H1 (cell line): ENCODE results near the gene TBC1D2. TPM values are rescaled to one million over a fixed set of nuclear protein-coding genes. Genes with fewer than 3 reads are reported as not detected.
A peak's percentile ranks its signal among the peaks of the same experiment; 100 is the strongest.

ENCODE experiments used
- CTCF ChIA-PET: fragments of 300-600 bp; sonication (Branson Sonifier 250); formaldehyde crosslinking; loops from one replicate; lab custom pipeline; 2021; ENCODE audit not compliant: partially characterized antibody; lab: Charles Lee
- POLR2A ChIA-PET: fragments of 300-600 bp; sonication (Branson Sonifier 250); formaldehyde crosslinking; loops from one replicate; lab custom pipeline; 2021; ENCODE audit warnings: inconsistent platforms; ENCODE audit not compliant: partially characterized antibody; lab: Charles Lee
- DNase-seq, 2 experiments: peaks; one replicate each; pipeline versions ENCODE4 v3.0.0 to v3.0.0-alpha.2; 2010 to 2022; ENCODE audit warnings: low spot score in 2 of 2, low read depth in 1 of 2, mixed read lengths in 1 of 2
- FAIRE-seq: peaks from 2 replicates; lab custom pipeline; 2011; peaks lifted over from hg19 to GRCh38; lab: Jason Lieb, UNC
- H2AFZ ChIP-seq: 2 replicates; pipeline ENCODE4 v1.8.1; 2012; ENCODE audit warnings: low read length, inconsistent platforms
- H2AK5ac ChIP-seq: 2 replicates; pipeline ENCODE4 v1.6.1; 2013; ENCODE audit warnings: low read depth, low read length
- H2BK120ac ChIP-seq: replicated peaks from 2 replicates; pipeline ENCODE3; 2013; ENCODE audit warnings: low read depth, low read length, inconsistent platforms
- H2BK12ac ChIP-seq: 2 replicates; pipeline ENCODE4 v1.6.1; 2013; ENCODE audit warnings: low read depth, low read length
- H2BK15ac ChIP-seq: 2 replicates; pipeline ENCODE4 v1.6.1; 2013; ENCODE audit warnings: low read length
- H2BK20ac ChIP-seq: 2 replicates; pipeline ENCODE4 v1.6.1; 2013; ENCODE audit warnings: low read length
- H2BK5ac ChIP-seq: 2 replicates; pipeline ENCODE4 v1.6.1; 2013; ENCODE audit warnings: low read depth, low read length
- H3K14ac ChIP-seq: 2 replicates; pipeline ENCODE4 v1.6.1; 2013; ENCODE audit warnings: inconsistent platforms; ENCODE audit not compliant: insufficient read length
- H3K18ac ChIP-seq: 2 replicates; pipeline ENCODE4 v1.6.1; 2013; ENCODE audit warnings: low read length; ENCODE audit errors: extremely low read depth
- H3K23ac ChIP-seq: 2 replicates; pipeline ENCODE4 v1.6.1; 2013; ENCODE audit warnings: inconsistent platforms; ENCODE audit not compliant: insufficient read length
- H3K23me2 ChIP-seq: 2 replicates; pipeline ENCODE4 v1.6.1; 2013; ENCODE audit warnings: low read depth, low read length
- H3K27ac ChIP-seq: 2 replicates; pipeline ENCODE4 v1.6.1; 2011; ENCODE audit warnings: low read depth, low read length, inconsistent platforms
- H3K27me3 ChIP-seq, 4 experiments: replicated peaks in 1 of 4; 1 replicate in 1 of 4; 2 replicates in 3 of 4; pipeline versions ENCODE4 v1.6.1 to v1.8.1; 2011 to 2013; ENCODE audit warnings: low read length in 3 of 4, mild to moderate bottlenecking in 3 of 4, inconsistent platforms in 2 of 4, mixed read lengths in 2 of 4, moderate library complexity in 1 of 4; ENCODE audit not compliant: control insufficient read depth in 3 of 4, insufficient read depth in 3 of 4; ENCODE audit errors: extremely low read depth in 1 of 4
- H3K36me3 ChIP-seq, 4 experiments: 2 replicates each; pipeline versions ENCODE4 v1.6.1 to v1.8.1; 2011 to 2013; ENCODE audit warnings: mild to moderate bottlenecking in 4 of 4, low read length in 3 of 4, moderate library complexity in 2 of 4, control low read depth in 1 of 4, inconsistent platforms in 1 of 4; ENCODE audit not compliant: insufficient read depth in 4 of 4, control insufficient read depth in 2 of 4
- H3K4ac ChIP-seq: replicated peaks from 2 replicates; pipeline ENCODE3; 2013; ENCODE audit warnings: low read length, low read depth, mixed read lengths, inconsistent platforms; ENCODE audit not compliant: insufficient read length
- H3K4me1 ChIP-seq, 4 experiments: replicated peaks in 1 of 4; 1 replicate in 1 of 4; 2 replicates in 3 of 4; pipeline versions ENCODE4 v1.6.1 to v1.8.1; 2011 to 2013; ENCODE audit warnings: low read length in 3 of 4, inconsistent platforms in 2 of 4, mixed read lengths in 1 of 4; ENCODE audit not compliant: insufficient read depth in 4 of 4, control insufficient read depth in 3 of 4
- H3K4me2 ChIP-seq, 2 experiments: 2 replicates each; pipeline versions ENCODE4 v1.6.1 to v1.8.1; 2011 to 2013; ENCODE audit warnings: low read depth in 2 of 2, low read length in 2 of 2, control low read depth in 1 of 2, inconsistent platforms in 1 of 2, mild to moderate bottlenecking in 1 of 2; ENCODE audit not compliant: insufficient read depth in 1 of 2
- H3K4me3 ChIP-seq, 4 experiments: fragments of 200-600, 300-600 bp in 1 of 4; sonication (generic), shearing (Covaris generic), sonication (Bioruptor Twin) in 1 of 4; 2 replicates each; pipeline versions ENCODE4 v1.5.1 to v1.8.1; 2011 to 2016; ENCODE audit warnings: low read length in 4 of 4, low read depth in 3 of 4, control low read depth in 2 of 4, inconsistent platforms in 2 of 4, mild to moderate bottlenecking in 2 of 4, mixed read lengths in 1 of 4, moderate library complexity in 1 of 4; ENCODE audit not compliant: insufficient read depth in 2 of 4; ENCODE audit errors: extremely low read depth in 1 of 4
- H3K56ac ChIP-seq: replicated peaks from 2 replicates; pipeline ENCODE3; 2013; ENCODE audit warnings: low read depth, mild to moderate bottlenecking, mixed read lengths, low read length, inconsistent platforms; ENCODE audit not compliant: insufficient read length
- H3K79me1 ChIP-seq: 2 replicates; pipeline ENCODE4 v1.6.1; 2013; ENCODE audit warnings: low read depth, low read length, control low read depth
- H3K79me2 ChIP-seq, 2 experiments: 2 replicates each; pipeline versions ENCODE4 v1.6.1 to v1.8.1; 2012 to 2013; ENCODE audit warnings: low read length in 2 of 2, mild to moderate bottlenecking in 2 of 2, inconsistent platforms in 1 of 2; ENCODE audit not compliant: insufficient read depth in 2 of 2, control insufficient read depth in 1 of 2
- H3K9ac ChIP-seq, 4 experiments: replicated peaks in 1 of 4; 1 replicate in 1 of 4; 2 replicates in 3 of 4; pipeline versions ENCODE4 v1.6.1 to v1.8.1; 2011 to 2013; ENCODE audit warnings: low read depth in 3 of 4, low read length in 3 of 4, control low read depth in 2 of 4, mild to moderate bottlenecking in 2 of 4, moderate library complexity in 2 of 4, inconsistent platforms in 1 of 4; ENCODE audit errors: extremely low read depth in 1 of 4
- H3K9me3 ChIP-seq, 2 experiments: 2 replicates each; pipeline versions ENCODE4 v1.6.1 to v1.8.1; 2012 to 2013; ENCODE audit warnings: mild to moderate bottlenecking in 2 of 2, moderate library complexity in 2 of 2, control low read depth in 1 of 2, inconsistent platforms in 1 of 2, low read depth in 1 of 2, low read length in 1 of 2, mixed read lengths in 1 of 2; ENCODE audit not compliant: insufficient read depth in 2 of 2
- H4K20me1 ChIP-seq, 2 experiments: replicated peaks in 1 of 2; 2 replicates each; pipeline versions ENCODE3 to v1.8.1; 2011 to 2013; ENCODE audit warnings: inconsistent platforms in 2 of 2, low read length in 2 of 2, mild to moderate bottlenecking in 1 of 2; ENCODE audit not compliant: insufficient read depth in 2 of 2, control insufficient read depth in 1 of 2
- H4K5ac ChIP-seq: 2 replicates; pipeline ENCODE4 v1.6.1; 2013; ENCODE audit warnings: low read length, low read depth, mixed read lengths, inconsistent platforms; ENCODE audit not compliant: insufficient read length
- H4K8ac ChIP-seq: 2 replicates; pipeline ENCODE4 v1.8.0; 2013; ENCODE audit warnings: mild to moderate bottlenecking, moderate library complexity, low read length, inconsistent platforms; ENCODE audit not compliant: insufficient read depth; ENCODE audit errors: extremely low read depth
- H4K91ac ChIP-seq: replicated peaks from 2 replicates; pipeline ENCODE3; 2013; ENCODE audit warnings: low read length, mixed read lengths, inconsistent platforms; ENCODE audit not compliant: insufficient read length
- ASH2L ChIP-seq: fragments of 200-600, 300-600 bp; sonication (generic); IDR thresholded peaks from one replicate; pipeline ENCODE4 v1.7.1; 2017; ENCODE audit warnings: low read length
- CEBPB ChIP-seq: IDR thresholded peaks from 2 replicates; pipeline ENCODE4 v1.6.1; 2012; ENCODE audit warnings: low read depth, low read length
- CHD1 ChIP-seq: IDR thresholded peaks from 2 replicates; pipeline ENCODE4 v1.6.1; 2012; ENCODE audit warnings: low read depth, low read length, improper control_type of control experiment
- FOSL1 ChIP-seq: IDR thresholded peaks from 2 replicates; pipeline ENCODE4 v1.6.1; 2011; ENCODE audit warnings: mild to moderate bottlenecking, low read depth, low read length, moderate library complexity; ENCODE audit not compliant: insufficient read depth
- GABPA ChIP-seq: IDR thresholded peaks from 2 replicates; pipeline ENCODE4 v1.6.1; 2011; ENCODE audit warnings: mild to moderate bottlenecking, low read length, moderate library complexity, borderline replicate concordance; ENCODE audit not compliant: insufficient read depth
- KDM4A ChIP-seq: IDR thresholded peaks from one replicate; pipeline ENCODE4 v1.7.1; 2012; ENCODE audit warnings: low read depth, mild to moderate bottlenecking, moderate library complexity, low read length, inconsistent platforms; ENCODE audit not compliant: severe bottlenecking
- MAFK ChIP-seq: IDR thresholded peaks from 2 replicates; pipeline ENCODE4 v1.6.1; 2012; ENCODE audit warnings: low read depth, mild to moderate bottlenecking, improper control_type of control experiment, low read length
- MAX ChIP-seq: IDR thresholded peaks from 2 replicates; pipeline ENCODE4 v1.6.1; 2012; ENCODE audit warnings: inconsistent platforms
- POU5F1 ChIP-seq: IDR thresholded peaks from 2 replicates; pipeline ENCODE4 v1.6.1; 2011; ENCODE audit warnings: low read depth, mild to moderate bottlenecking, low read length, moderate library complexity
- RBBP5 ChIP-seq: IDR thresholded peaks from 2 replicates; pipeline ENCODE4 v1.7.1; 2012; ENCODE audit warnings: low read depth, mild to moderate bottlenecking, inconsistent platforms, low read length, moderate library complexity, borderline replicate concordance
- SIN3A ChIP-seq, 2 experiments: IDR thresholded peaks in 1 of 2; conservative IDR thresholded peaks in 1 of 2; 2 replicates each; pipeline ENCODE4 v1.6.1; 2011 to 2012; ENCODE audit warnings: low read length in 2 of 2, improper control_type of control experiment in 1 of 2, low read depth in 1 of 2, mild to moderate bottlenecking in 1 of 2
- SIRT6 ChIP-seq: IDR thresholded peaks from one replicate; pipeline ENCODE4 v1.7.1; 2012; ENCODE audit warnings: low read length, inconsistent platforms
- SP2 ChIP-seq: IDR thresholded peaks from 2 replicates; pipeline ENCODE4 v1.6.1; 2012; ENCODE audit warnings: mild to moderate bottlenecking, low read length, inconsistent platforms
- SRF ChIP-seq: IDR thresholded peaks from 2 replicates; pipeline ENCODE4 v1.6.1; 2011; ENCODE audit warnings: mild to moderate bottlenecking, low read depth, low read length, moderate library complexity
- WGBS, 2 experiments: shearing (Covaris generic) in 1 of 2; methylation state at CpG; one replicate each; pipeline versions ENCODE4 v1.1.6 to v1.1.7; 2013 to 2015; ENCODE audit warnings: low lambda C conversion rate in 2 of 2, mixed read lengths in 2 of 2, inconsistent platforms in 1 of 2, low coverage in 1 of 2, missing lambda C conversion rate in 1 of 2; ENCODE audit not compliant: insufficient replicate concordance in 2 of 2, insufficient coverage in 1 of 2, insufficient read length in 1 of 2; ENCODE audit errors: extremely low coverage in 1 of 2, missing lambda C conversion rate in 1 of 2; 5-methylcytosine and 5-hydroxymethylcytosine counted together
- polyA plus RNA-seq, 7 experiments: library from polyadenylated mRNA; depleted of rRNA in 3 of 7; stranded (reverse) in 5 of 7; unstranded in 2 of 7; fragments of >200 nt in 5 of 7; fragments of 200-250 nt in 2 of 7; gene quantifications; 1 replicate in 5 of 7; 2 replicates in 1 of 7; 4 replicates in 1 of 7; pipeline versions ENCODE4 v1.2.1 to v1.2.3, GENCODE V29; 2011 to 2013; ENCODE audit warnings: missing spikeins in 2 of 7, mixed read lengths in 2 of 7
- total RNA-seq: library from RNA; stranded (reverse); fragmentation: NEBNext Ultra II Directional; extraction: Animal tissue kit (Norgen Biotek cat#: 25700); gene quantifications from 2 replicates; pipeline ENCODE4 v1.2.1, GENCODE V29; 2021

Gene TBC1D2
- total and polyA plus RNA-seq, 2 of the 8 experiments (the other 6 are each of a cell fraction or from before 2014, with no cell fraction given), result 7.4 TPM

GRCh38 chr9:98216391-98216790 is 39.1 kb downstream of the TBC1D2 start:
- H3K4me2 ChIP-seq, result no peak overlapping the region
- H3K4ac ChIP-seq, result no peak overlapping the region
- no peak overlapping the region for H3K9ac ChIP-seq
- H2BK15ac ChIP-seq, result no peak overlapping the region
- no peak overlapping the region for H3K14ac ChIP-seq
- peaks cover 8 to 28% (median 17%) of the 10 kb centered on the region in 4 experiments for H3K4me1 ChIP-seq
- H3K79me1 ChIP-seq, result no peaks in the 10 kb centered on the region
- no peak overlapping the region for H4K5ac ChIP-seq
- no peak for TF ChIP-seq FOSL1
- TF ChIP-seq SIRT6, result no peak
- no peak for TF ChIP-seq RBBP5
- TF ChIP-seq MAX, result no peak
- no peak for TF ChIP-seq MAFK
- no peak for TF ChIP-seq GABPA
- TF ChIP-seq SRF, result no peak
- no peak for TF ChIP-seq SP2
- no peak for TF ChIP-seq CHD1
- TF ChIP-seq ASH2L, result no peak
- no peak for TF ChIP-seq KDM4A
- TF ChIP-seq SIN3A (conservative IDR thresholded peaks at IDR 0.05 in 1 of 2, IDR thresholded peaks at IDR 0.05 in 1 of 2; ENCODE audit: low read depth in 1 of 2, low read length in 2 of 2), result no peak
- no peak for TF ChIP-seq POU5F1
- no peak for TF ChIP-seq CEBPB
- TF ChIP-seq, all 59 proteins: peak for 0
- H3K23me2 ChIP-seq, result no peaks in the 10 kb centered on the region
- H4K20me1 ChIP-seq, result no peaks in the 10 kb centered on the region
- no peak for DNase-seq
- no peak overlapping the region; the same call in 1 of the 2 replicates for H4K8ac ChIP-seq
- POLR2A ChIA-PET, result interaction anchor here (1.0 kb wide), 1 partner anchor 18 kb away, joined by 3 read pairs; no protein-coding TSS in a partner anchor
- no peak for FAIRE-seq
- H2BK5ac ChIP-seq, result peak overlapping the region; percentile 22; the same call in 1 of the 2 replicates
- H3K9me3 ChIP-seq, result no peaks in the 10 kb centered on the region
- H2BK120ac ChIP-seq, result no peak overlapping the region
- H3K23ac ChIP-seq, result no peak overlapping the region
- no peak overlapping the region for H3K27ac ChIP-seq
- H3K79me2 ChIP-seq, result no peaks in the 10 kb centered on the region
- no peak overlapping the region for H4K91ac ChIP-seq
- peaks cover 0 to 3% (median under 1%) of the 10 kb centered on the region in 4 experiments; a peak in 1 of 8 replicates for H3K36me3 ChIP-seq
- no peak overlapping the region for H3K56ac ChIP-seq
- no peak overlapping the region for H3K4me3 ChIP-seq
- H2BK12ac ChIP-seq, result no peak overlapping the region
- no peak overlapping the region for H2BK20ac ChIP-seq
- WGBS, 2 experiments, result 90% methylated on average over 3 of the region's 3 CpGs; no CpG with 5 or more reads in 1 of the 2 experiments
- no peak overlapping the region for H2AK5ac ChIP-seq
- H3K18ac ChIP-seq, result no peak overlapping the region
- H3K27me3 ChIP-seq, result no peaks in the 10 kb centered on the region
- CTCF ChIA-PET, result interaction anchor here (0.8 to 7.6 kb wide), 13 partner anchors 11 to 145 kb away, joined by 3 to 62 read pairs (median 5); partner anchors contain the start of gene TBC1D2
- no peak overlapping the region for H2AFZ ChIP-seq
